GM15510 (cell line): ENCODE data around the gene PRKCE.
A peak's percentile ranks its signal among the peaks of the same experiment; 100 is the strongest.

Source experiments
- POLR2A ChIP-seq: IDR thresholded peaks from 3 replicates; pipeline ENCODE4 v1.6.1; 2011; ENCODE audit warnings: borderline replicate concordance; ENCODE audit not compliant: insufficient read length; ENCODE audit errors: extremely low read depth

Gene PRKCE

GRCh38 chr2:45649858-45650811, 1.3 kb upstream of the PRKCE start:
- TF ChIP-seq POLR2A, result peak; percentile 56

DNA sequence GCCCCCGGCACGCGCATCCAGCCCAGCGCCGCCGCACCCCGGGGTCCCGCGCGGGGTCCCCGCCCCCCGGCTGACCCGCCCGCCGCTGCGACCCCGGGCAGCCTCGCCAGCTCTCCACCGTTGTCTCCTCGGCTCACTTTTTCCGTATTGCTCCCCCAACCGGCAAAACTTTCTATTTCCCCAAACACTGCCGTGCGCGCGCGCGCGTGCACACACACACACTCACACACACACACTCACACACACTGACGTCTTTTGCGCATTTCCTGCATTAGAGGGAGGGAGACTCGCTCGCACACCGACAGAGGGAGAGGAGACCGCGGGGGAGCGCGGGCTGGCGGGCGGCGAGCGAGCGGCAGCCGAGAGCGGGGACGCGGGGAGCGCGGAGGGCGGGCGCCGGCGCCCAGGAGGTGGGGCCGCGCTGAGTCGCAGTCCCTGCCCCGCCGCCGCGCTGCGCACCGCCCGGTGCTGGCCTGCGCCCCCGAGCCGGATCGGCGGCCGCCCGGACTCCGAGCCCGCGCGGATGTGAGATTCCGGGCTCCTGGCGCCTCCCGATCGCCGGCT, 542 bp upstream of the PRKCE start:
- TF ChIP-seq POLR2A, result peak; percentile 91

- TF ChIP-seq POLR2A, result no peak
Observed at GRCh38 chr2:45652090-45653031, 886 bp downstream of the PRKCE start.

DNA sequence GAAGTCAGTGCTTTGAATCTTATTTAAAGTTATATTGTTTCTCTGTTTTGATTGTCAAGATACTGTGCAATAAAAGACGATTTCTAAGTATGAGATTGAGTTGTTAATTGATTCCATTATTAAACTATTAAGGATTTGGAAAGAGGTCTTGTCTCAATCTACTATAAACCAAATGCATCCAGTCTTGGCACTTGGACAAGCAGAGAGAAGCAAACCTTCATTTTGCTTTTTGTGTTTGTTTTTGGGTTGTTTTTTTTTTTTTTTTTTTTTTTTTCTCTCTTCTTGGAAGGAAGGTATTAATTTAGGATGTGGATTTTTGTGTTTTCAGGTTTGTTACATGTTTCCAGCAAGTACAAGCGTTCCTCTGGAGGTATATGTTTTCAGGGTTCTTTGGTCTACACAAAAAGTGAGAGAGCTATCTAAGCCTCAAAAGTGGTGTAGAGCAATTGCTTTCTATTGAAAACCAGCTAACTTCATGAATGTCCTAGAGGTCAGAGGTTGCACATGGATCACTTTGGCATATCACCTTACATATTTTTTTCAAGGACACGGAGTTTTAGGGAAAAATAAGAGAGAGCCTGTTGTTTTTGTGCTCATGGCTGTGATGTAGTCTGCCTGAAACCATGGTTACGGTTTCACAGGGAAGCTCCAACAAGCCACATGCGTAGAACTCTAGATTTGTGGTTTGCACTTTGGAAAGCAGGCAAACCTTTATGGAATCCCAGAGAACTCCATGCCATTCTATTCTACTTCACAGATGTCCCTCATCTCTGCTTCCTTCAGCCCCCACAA, 1.8 kb downstream of the PRKCE start:
- TF ChIP-seq POLR2A, result no peak

DNA sequence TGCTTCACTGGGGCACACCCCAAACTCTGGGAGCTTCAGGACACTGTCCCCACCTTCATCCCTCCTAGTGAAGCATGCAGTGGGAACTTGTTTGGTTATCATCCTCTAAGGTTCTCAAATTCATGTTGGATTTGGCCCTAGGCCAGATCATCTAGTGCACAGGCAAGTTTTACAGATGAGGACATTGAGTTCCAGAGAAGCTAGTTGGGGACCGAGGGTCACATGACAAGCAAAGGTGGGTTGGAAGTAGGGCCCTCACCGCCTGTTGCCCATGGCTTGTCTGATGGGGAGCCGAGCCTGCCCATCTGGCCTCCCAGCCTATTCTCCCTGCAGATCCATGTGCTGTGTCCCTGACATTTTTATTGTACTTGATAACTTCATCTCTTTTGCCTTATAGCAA, 2.8 kb downstream of the PRKCE start:
- TF ChIP-seq POLR2A, result no peak

GRCh38 chr2:45661828-45662227, 10.4 kb downstream of the PRKCE start:
- TF ChIP-seq POLR2A, result no peak

DNA sequence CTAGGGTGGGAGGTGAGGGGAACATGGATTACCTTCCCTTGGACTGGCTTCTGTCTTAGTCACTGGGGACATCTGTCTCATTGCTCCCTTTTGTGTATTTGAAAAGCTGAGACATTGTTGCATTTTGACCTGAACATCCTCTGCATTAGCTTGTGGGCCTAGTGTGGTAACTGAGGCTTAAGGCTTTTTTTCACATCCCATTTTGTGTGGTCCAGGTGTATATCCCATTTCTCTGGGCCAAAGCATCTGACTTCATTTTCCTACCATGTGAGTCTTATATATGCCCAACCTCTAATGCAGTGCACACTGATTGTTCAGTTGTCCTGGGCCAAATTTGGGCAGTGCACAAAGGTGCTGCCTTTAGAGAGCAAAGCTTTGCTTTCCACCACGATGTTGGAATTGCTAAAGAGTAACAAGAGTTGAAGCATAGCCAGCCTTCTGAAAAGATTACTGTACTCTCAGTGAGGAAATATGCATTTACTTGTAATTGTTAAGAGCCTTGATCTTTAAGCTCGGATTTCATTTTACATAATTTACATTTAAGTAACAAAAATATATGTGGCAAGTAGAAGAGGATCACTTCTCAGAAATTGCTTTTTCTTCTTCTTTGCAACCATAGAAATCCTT, 13.3 kb downstream of the PRKCE start:
- TF ChIP-seq POLR2A, result no peak

DNA sequence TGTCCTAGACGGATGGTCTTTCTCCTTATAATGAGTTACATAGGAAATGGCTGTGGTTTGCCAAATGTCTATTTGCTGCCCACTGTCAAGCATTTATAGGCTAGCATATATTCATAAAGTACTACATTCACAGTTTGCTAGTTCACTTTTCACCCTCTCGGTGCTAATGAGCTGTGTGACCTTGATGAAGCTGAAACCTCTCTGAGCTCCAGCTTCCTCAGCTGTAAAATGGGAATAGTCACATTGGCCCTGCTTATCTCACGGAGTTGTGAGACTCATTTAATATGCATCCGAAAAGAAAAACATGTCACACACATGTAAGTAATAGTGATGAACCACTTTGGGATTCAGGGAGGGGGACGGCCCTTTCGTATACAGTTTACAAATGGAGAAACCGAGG, 17.0 kb downstream of the PRKCE start:
- no peak for TF ChIP-seq POLR2A

DNA sequence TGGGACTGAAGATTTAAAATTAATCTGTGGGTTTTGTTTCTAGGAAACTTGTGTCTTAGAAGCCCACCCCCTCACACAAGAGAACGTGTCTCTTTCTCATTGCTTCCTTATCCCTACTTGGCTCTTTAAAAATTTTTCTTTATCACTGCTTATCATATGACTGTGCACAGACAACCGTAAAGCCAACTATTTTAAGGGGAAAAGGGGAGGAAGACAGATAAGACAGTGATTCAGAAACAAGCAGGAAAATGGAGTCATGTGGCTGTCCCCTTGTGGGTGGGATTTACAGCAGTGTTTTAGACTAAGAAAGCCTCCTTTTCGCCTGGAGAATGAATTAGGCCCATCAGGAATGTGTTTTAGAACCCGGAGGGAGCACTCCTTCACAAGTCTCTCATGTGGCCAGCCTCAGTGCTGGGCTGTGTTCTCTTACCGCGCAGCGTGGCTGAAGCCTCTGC, 17.6 kb downstream of the PRKCE start:
- TF ChIP-seq POLR2A, result no peak

GRCh38 chr2:45670646-45671045, 19.2 kb downstream of the PRKCE start:
- TF ChIP-seq POLR2A, result no peak

DNA sequence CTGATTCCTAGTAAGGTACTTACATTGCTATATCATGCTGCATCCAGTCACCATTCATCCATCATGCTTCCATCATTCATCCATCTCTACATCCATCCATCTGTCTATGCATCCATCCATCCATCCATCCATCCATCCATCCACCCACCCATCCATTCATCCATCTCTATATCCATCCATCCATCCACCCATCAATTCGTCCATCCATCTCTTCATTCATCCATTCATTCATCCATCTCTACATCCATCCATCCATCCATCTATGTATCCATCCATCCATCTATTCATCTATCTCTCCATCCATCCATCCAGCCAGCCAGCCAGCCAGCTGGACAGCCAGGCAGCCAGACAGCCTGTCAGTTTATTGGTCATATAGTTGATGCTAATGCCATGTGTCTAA, 20.7 kb downstream of the PRKCE start:
- TF ChIP-seq POLR2A, result no peak

- no peak for TF ChIP-seq POLR2A
Observed at GRCh38 chr2:45674035-45674816, 22.8 kb downstream of the PRKCE start.

DNA sequence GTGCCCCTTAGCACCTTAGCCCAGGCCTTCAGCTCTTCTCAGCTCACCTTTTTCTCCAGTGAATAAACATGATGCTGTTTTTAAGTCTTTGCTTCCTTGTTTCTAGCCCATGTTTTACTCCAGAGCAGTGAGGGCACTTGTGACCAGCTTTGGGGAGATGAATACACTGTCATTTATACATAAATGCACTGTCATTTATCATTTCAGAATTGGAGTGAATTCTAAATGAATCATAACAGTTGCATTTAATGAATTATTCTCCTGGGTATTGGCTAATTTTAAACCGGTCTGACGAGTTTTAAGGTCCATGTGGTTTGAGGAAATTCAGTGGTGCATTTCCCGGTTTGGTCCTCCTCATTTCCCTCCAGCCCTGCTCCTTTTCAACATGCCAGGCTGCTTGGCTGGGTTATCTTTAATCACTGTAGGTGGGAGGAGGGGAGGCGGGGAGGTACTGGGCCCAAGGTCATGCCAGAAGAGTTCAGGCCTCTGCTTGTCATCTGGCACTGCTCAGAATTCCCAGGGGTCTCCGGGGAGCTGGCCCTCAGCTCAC, 23.9 kb downstream of the PRKCE start:
- TF ChIP-seq POLR2A, result no peak
